ENCODE data around the gene EFCAB12. TPM values are rescaled to one million over a fixed set of nuclear protein-coding genes. Genes with fewer than 3 reads are reported as not detected.

Gene EFCAB12
- total and polyA plus RNA-seq, 2 of the 13 experiments (the other 11 are each of a cell fraction or from before 2014, with no cell fraction given), result 0.31 to 2.4 TPM

GRCh38 chr3:129432671-129433070 lies 4.2 kb upstream of the EFCAB12 start:
- in situ Hi-C loops (cut with HindIII; ENCODE audit: extremely low pct_ligation_motif_present, low pct_unique_long_range_greater_than_20kb), result no loop called here
- Histone ChIP-seq H3K27me3 (ENCODE audit: control insufficient read depth in 1 of 2, insufficient read depth in 2 of 2, low read length in 2 of 2) (peaks cover 0 to 2% of the 10 kb centered on the region in 2 experiments; a peak in 1 of 5 replicates), H3K4me2 (ENCODE audit: low read depth, low read length) (no peak overlapping the region), H2AFZ (ENCODE audit: low read length) (no peak overlapping the region), H3K79me2 (ENCODE audit: insufficient read depth, low read length) (peaks cover 5% of the 10 kb centered on the region), H3K27ac (ENCODE audit: extremely low read length, insufficient read depth, low read length) (no peak overlapping the region), H3K36me3 (replicated peaks in 1 of 2; ENCODE audit: control insufficient read depth in 1 of 2, insufficient read depth in 2 of 2, low read length in 2 of 2) (peaks cover 10 to 47% of the 10 kb centered on the region in 2 experiments), H4K20me1 (ENCODE audit: insufficient read depth, low read length) (no peaks in the 10 kb centered on the region), H3K9ac (ENCODE audit: insufficient read depth, low read depth, low read length) (no peak overlapping the region), H3K4me3 (replicated peaks in 1 of 3; ENCODE audit: insufficient read depth in 1 of 3, low read depth in 2 of 3, low read length in 3 of 3) (no peak overlapping the region), H3K4me1 (ENCODE audit: insufficient read depth, low read length) (peaks cover 60% of the 10 kb centered on the region), H3K9me3 (ENCODE audit: low read length) (no peaks in the 10 kb centered on the region)
- no peak for ATAC-seq
- ChIA-PET POLR2A (no interaction called here), CTCF (ENCODE audit: low intra/inter-chr PET ratio, low total read pairs) (no interaction called here)
- DNase-seq (ENCODE audit: low spot score), result no peak
- intact Hi-C loops (cut with micrococcal nuclease; ENCODE audit: unreplicated experiment), result no loop called here
- BruUV-seq (replicated peaks), result no TSS peak
- FAIRE-seq, result no peak
- TF ChIP-seq, protein P1, sequence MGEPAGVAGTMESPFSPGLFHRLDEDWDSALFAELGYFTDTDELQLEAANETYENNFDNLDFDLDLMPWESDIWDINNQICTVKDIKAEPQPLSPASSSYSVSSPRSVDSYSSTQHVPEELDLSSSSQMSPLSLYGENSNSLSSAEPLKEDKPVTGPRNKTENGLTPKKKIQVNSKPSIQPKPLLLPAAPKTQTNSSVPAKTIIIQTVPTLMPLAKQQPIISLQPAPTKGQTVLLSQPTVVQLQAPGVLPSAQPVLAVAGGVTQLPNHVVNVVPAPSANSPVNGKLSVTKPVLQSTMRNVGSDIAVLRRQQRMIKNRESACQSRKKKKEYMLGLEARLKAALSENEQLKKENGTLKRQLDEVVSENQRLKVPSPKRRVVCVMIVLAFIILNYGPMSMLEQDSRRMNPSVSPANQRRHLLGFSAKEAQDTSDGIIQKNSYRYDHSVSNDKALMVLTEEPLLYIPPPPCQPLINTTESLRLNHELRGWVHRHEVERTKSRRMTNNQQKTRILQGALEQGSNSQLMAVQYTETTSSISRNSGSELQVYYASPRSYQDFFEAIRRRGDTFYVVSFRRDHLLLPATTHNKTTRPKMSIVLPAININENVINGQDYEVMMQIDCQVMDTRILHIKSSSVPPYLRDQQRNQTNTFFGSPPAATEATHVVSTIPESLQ (CRISPR knock-in tag; conservative IDR thresholded peaks at IDR 0.05), result no peak
- TF ChIP-seq ZNF513 (CRISPR knock-in tag; conservative IDR thresholded peaks at IDR 0.05) (no peak), PRPF4 (IDR thresholded peaks at IDR 0.05; ENCODE audit: low read depth, low read length, poor library complexity, severe bottlenecking) (no peak), PATZ1 (CRISPR knock-in tag; IDR thresholded peaks at IDR 0.05) (no peak), MLXIP (CRISPR knock-in tag; IDR thresholded peaks at IDR 0.05; ENCODE audit: borderline replicate concordance) (no peak), CBX5 (CRISPR knock-in tag; IDR thresholded peaks at IDR 0.05; ENCODE audit: borderline replicate concordance) (no peak), ZNF703 (CRISPR knock-in tag; IDR thresholded peaks at IDR 0.05; ENCODE audit: borderline replicate concordance) (no peak), ZNF24 (IDR thresholded peaks at IDR 0.05) (no peak), FOSL1 (CRISPR knock-in tag; IDR thresholded peaks at IDR 0.05; ENCODE audit: borderline replicate concordance) (no peak), ZNF143 (CRISPR knock-in tag; IDR thresholded peaks at IDR 0.05) (no peak), ZNF207 (IDR thresholded peaks at IDR 0.05; ENCODE audit: borderline replicate concordance) (no peak)
- TF ChIP-seq, protein P2, sequence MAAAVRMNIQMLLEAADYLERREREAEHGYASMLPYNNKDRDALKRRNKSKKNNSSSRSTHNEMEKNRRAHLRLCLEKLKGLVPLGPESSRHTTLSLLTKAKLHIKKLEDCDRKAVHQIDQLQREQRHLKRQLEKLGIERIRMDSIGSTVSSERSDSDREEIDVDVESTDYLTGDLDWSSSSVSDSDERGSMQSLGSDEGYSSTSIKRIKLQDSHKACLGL (CRISPR knock-in tag; IDR thresholded peaks at IDR 0.05), result no peak
- TF ChIP-seq, protein P3, sequence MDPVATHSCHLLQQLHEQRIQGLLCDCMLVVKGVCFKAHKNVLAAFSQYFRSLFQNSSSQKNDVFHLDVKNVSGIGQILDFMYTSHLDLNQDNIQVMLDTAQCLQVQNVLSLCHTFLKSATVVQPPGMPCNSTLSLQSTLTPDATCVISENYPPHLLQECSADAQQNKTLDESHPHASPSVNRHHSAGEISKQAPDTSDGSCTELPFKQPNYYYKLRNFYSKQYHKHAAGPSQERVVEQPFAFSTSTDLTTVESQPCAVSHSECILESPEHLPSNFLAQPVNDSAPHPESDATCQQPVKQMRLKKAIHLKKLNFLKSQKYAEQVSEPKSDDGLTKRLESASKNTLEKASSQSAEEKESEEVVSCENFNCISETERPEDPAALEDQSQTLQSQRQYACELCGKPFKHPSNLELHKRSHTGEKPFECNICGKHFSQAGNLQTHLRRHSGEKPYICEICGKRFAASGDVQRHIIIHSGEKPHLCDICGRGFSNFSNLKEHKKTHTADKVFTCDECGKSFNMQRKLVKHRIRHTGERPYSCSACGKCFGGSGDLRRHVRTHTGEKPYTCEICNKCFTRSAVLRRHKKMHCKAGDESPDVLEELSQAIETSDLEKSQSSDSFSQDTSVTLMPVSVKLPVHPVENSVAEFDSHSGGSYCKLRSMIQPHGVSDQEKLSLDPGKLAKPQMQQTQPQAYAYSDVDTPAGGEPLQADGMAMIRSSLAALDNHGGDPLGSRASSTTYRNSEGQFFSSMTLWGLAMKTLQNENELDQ (CRISPR knock-in tag; IDR thresholded peaks at IDR 0.05; ENCODE audit: borderline replicate concordance), result no peak

Data from HepG2 (cell line).